PC-9 (cell line): ENCODE results near the gene OR10P1. TPM values are rescaled to one million over a fixed set of nuclear protein-coding genes. Genes with fewer than 3 reads are reported as not detected.

Source experiments
- BruUV-seq: library from RNA; stranded (reverse); fragments of 400-500 nt; replicated peaks from 2 replicates; lab custom pipeline; 2021; lab: Mats Ljungman, UMichigan
- CTCF ChIA-PET: fragments of 300-600 bp; sonication (Branson Sonifier 250); formaldehyde crosslinking; loops from one replicate; lab custom pipeline; 2022; ENCODE audit warnings: antibody characterized with exemption; lab: Charles Lee
- POLR2A ChIA-PET: fragments of 300-600 bp; sonication (Branson Sonifier 250); formaldehyde crosslinking; loops from one replicate; lab custom pipeline; 2022; ENCODE audit warnings: antibody characterized with exemption; ENCODE audit not compliant: unreplicated experiment; lab: Charles Lee
- DNase-seq, 2 experiments: peaks; one replicate each; pipeline versions ENCODE4 v3.0.0 to v3.0.0-alpha.2; 2015 to 2022; ENCODE audit warnings: mixed read lengths in 1 of 2
- H2AFZ ChIP-seq: fragments of 200-600 bp; sonication (generic); 2 replicates; pipeline ENCODE4 v1.8.1; 2017; ENCODE audit warnings: antibody characterized with exemption
- H3F3A ChIP-seq: fragments of 200-600 bp; sonication (generic); 2 replicates; pipeline ENCODE4 v1.8.1; 2017; ENCODE audit warnings: antibody characterized with exemption, mild to moderate bottlenecking, low read depth; ENCODE audit not compliant: insufficient read depth
- H3K27ac ChIP-seq: fragments of 200-600 bp; sonication (generic); 2 replicates; pipeline ENCODE4 v1.6.1; 2016; ENCODE audit warnings: mixed run types
- H3K27me3 ChIP-seq: fragments of 200-600 bp; sonication (generic); 2 replicates; pipeline ENCODE4 v1.6.1; 2016; ENCODE audit warnings: low read depth, mixed run types; ENCODE audit not compliant: insufficient read depth
- H3K36me3 ChIP-seq: fragments of 200-600 bp; sonication (generic); 2 replicates; pipeline ENCODE4 v1.6.1; 2016; ENCODE audit warnings: low read depth, mixed run types
- H3K4me1 ChIP-seq: fragments of 200-600 bp; sonication (generic); replicated peaks from 2 replicates; pipeline ENCODE4 v1.6.1; 2016; ENCODE audit warnings: mixed run types; ENCODE audit not compliant: insufficient read depth
- H3K4me2 ChIP-seq: fragments of 200-600 bp; sonication (generic); 2 replicates; pipeline ENCODE4 v1.6.1; 2017; ENCODE audit warnings: mixed run types
- H3K4me3 ChIP-seq: fragments of 200-600 bp; sonication (generic); 2 replicates; pipeline ENCODE4 v1.6.1; 2016; ENCODE audit warnings: mixed run types
- H3K79me2 ChIP-seq: fragments of 200-600 bp; sonication (generic); 2 replicates; pipeline ENCODE4 v1.6.1; 2017; ENCODE audit warnings: low read depth, mixed run types
- H3K9me2 ChIP-seq: fragments of 200-600 bp; sonication (generic); 2 replicates; pipeline ENCODE4 v1.8.1; 2017; ENCODE audit warnings: mild to moderate bottlenecking; ENCODE audit not compliant: insufficient read depth
- H3K9me3 ChIP-seq: fragments of 200-600 bp; sonication (generic); 2 replicates; pipeline ENCODE4 v1.8.1; 2016; ENCODE audit warnings: low read depth; ENCODE audit not compliant: insufficient read depth
- H4K20me1 ChIP-seq: fragments of 200-600 bp; sonication (generic); 2 replicates; pipeline ENCODE4 v1.8.1; 2017; ENCODE audit not compliant: insufficient read depth
- EZH2 ChIP-seq: fragments of 200-600 bp; sonication (generic); IDR thresholded peaks from 2 replicates; pipeline ENCODE4 v1.8.0; 2017; ENCODE audit warnings: antibody characterized with exemption, low read depth
- intact Hi-C: fragments of 100-400 bp; cut with micrococcal nuclease; formaldehyde crosslinking; loops from one replicate; pipeline ENCODE4 v1.10.0; 2022; ENCODE audit not compliant: unreplicated experiment
- total RNA-seq: library from RNA; stranded (reverse); gene quantifications from 2 replicates; pipeline ENCODE4 v1.2.3, GENCODE V29; 2021
- TF ChIP-seq, protein P1 (sequence below): fragments of 200-600 bp; sonication (generic); conservative IDR thresholded peaks from 2 replicates; pipeline ENCODE4 v1.6.1; 2017; ENCODE audit warnings: mixed run types, antibody characterized with exemption, mild to moderate bottlenecking, moderate library complexity

OR10P1 gene
- total RNA-seq, 1 experiment from 2014 or later, result not detected

DNA sequence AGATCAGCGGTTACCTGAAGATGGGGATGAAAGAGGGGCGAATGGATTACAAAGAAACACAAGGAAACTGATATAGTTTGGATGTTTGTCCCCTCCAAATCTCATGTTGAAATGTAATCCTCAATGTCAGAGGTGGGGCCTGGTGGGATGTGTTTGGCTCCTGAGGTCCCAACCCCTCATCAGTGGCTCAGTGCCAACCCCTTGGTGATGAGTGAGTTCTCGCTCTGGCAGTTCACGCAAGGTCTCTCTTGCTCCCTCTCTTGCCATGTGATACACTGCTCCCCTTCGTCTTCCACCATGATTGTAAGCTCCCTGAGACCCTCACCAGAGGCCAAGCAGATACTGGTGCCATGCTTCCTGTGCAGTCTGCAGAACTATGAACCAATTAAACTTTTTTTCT lies 43.0 kb downstream of the OR10P1 start:
- ChIA-PET POLR2A (no interaction called here), CTCF (no interaction called here)
- Histone ChIP-seq H3K4me1 (no peaks in the 10 kb centered on the region), H3K9me2 (no peaks in the 10 kb centered on the region), H3K4me2 (no peak overlapping the region), H3K4me3 (no peak overlapping the region), H3K79me2 (no peaks in the 10 kb centered on the region), H3K27me3 (peaks cover 33% of the 10 kb centered on the region; the same call in 1 of the 2 replicates), H2AFZ (no peak overlapping the region), H3K36me3 (no peaks in the 10 kb centered on the region), H4K20me1 (no peaks in the 10 kb centered on the region), H3K9me3 (no peaks in the 10 kb centered on the region), H3F3A (no peaks in the 10 kb centered on the region), H3K27ac (no peak overlapping the region)
- TF ChIP-seq, protein P1, sequence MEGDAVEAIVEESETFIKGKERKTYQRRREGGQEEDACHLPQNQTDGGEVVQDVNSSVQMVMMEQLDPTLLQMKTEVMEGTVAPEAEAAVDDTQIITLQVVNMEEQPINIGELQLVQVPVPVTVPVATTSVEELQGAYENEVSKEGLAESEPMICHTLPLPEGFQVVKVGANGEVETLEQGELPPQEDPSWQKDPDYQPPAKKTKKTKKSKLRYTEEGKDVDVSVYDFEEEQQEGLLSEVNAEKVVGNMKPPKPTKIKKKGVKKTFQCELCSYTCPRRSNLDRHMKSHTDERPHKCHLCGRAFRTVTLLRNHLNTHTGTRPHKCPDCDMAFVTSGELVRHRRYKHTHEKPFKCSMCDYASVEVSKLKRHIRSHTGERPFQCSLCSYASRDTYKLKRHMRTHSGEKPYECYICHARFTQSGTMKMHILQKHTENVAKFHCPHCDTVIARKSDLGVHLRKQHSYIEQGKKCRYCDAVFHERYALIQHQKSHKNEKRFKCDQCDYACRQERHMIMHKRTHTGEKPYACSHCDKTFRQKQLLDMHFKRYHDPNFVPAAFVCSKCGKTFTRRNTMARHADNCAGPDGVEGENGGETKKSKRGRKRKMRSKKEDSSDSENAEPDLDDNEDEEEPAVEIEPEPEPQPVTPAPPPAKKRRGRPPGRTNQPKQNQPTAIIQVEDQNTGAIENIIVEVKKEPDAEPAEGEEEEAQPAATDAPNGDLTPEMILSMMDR, result no peak
- TF ChIP-seq EZH2, result no peak
- no peak for DNase-seq
- intact Hi-C loops, result no loop called here
- no TSS peak for BruUV-seq

DNA sequence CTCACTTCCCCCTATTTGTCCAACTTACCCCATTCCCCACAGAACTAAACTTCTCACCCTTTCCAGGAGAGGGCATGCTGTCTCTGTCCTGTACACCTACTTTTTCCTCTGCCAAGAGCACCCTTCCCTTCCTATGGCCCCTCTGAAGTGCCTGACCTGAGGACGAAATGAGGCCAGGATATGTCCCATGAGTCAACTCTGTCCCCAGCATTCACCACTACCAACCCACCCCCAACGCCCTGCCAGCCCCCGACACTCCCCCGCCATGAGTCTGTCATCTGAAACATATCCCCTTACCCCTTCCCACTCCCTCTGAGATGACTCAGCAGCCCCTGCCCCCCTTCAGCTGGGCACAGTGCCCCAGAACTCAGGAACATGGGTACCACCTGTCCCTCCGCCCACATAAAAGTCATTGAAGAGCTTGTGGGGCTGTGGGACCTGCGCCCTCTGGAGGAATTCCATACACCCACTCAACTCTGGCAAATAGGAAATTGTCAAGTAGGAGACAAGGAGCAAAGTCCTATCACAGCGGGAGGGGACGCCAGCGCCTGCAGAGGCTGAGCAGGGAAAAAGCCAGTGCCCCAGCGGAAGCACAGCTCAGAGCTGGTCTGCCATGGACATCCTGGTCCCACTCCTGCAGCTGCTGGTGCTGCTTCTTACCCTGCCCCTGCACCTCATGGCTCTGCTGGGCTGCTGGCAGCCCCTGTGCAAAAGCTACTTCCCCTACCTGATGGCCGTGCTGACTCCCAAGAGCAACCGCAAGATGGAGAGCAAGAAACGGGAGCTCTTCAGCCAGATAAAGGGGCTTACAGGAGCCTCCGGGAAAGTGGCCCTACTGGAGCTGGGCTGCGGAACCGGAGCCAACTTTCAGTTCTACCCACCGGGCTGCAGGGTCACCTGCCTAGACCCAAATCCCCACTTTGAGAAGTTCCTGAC lies 44.7 kb downstream of the OR10P1 start:
- Histone ChIP-seq H3K4me3 (peak overlapping the region; percentile 21; the same call in 1 of the 2 replicates), H3K4me2 (peak overlapping the region; percentile 50), H3F3A (no peaks in the 10 kb centered on the region), H3K27me3 (peaks cover 49% of the 10 kb centered on the region), H4K20me1 (no peaks in the 10 kb centered on the region), H3K9me3 (no peaks in the 10 kb centered on the region), H3K27ac (no peak overlapping the region), H3K79me2 (no peaks in the 10 kb centered on the region), H2AFZ (no peak overlapping the region), H3K9me2 (no peaks in the 10 kb centered on the region), H3K4me1 (no peaks in the 10 kb centered on the region), H3K36me3 (no peaks in the 10 kb centered on the region)
- BruUV-seq, result no TSS peak
- ChIA-PET CTCF (interaction anchor here (0.5 to 0.6 kb wide), 3 partner anchors 22 to 746 kb away, joined by 3 to 9 read pairs (median 3); partner anchors contain the start of gene ESYT1), POLR2A (interaction anchor here (0.7 kb wide), 2 partner anchors 34 to 39 kb away, joined by 4 to 33 read pairs; no protein-coding TSS in a partner anchor)
- intact Hi-C loops, result loop anchor here (1.0 kb wide), 2 partner anchors 40 to 56 kb away; no protein-coding TSS in a partner anchor
- no peak for TF ChIP-seq EZH2
- TF ChIP-seq, protein P1, result no peak; the same call in 1 of the 2 replicates
- peak; percentile 37 to 47 for DNase-seq

DNA sequence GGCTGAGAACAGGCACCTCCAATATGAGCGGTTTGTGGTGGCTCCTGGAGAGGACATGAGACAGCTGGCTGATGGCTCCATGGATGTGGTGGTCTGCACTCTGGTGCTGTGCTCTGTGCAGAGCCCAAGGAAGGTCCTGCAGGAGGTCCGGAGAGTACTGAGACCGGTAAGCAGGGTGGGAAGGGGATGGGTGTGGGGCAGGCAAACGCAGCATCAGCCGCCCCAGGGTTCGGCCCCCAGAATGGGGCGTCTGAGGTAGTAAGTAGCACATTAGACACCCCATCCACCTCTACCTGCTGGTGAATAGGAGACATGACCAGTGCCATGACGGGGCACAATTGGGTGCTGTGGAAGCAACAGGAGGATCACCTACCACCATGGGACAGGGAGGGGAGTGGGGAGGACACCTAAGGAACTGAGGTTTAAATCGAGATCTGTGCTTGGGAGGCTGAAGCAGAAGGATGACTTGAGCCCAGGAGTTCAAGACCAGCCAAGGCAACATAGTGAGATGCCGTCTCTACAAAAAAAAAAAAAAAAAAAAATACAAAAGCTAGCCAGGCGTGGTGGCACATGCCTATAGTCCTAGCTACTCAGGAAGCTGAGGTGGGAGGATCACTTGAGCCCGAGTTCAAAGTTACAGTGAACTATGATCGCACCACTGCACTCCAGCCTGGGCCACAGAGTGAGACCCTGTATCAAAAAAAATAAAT lies 45.5 kb downstream of the OR10P1 start:
- no TSS peak for BruUV-seq
- no peak for TF ChIP-seq EZH2
- TF ChIP-seq, protein P1, result no peak
- intact Hi-C loops, result no loop called here
- Histone ChIP-seq H3K4me1 (no peaks in the 10 kb centered on the region), H3K9me2 (no peaks in the 10 kb centered on the region), H3K79me2 (no peaks in the 10 kb centered on the region), H2AFZ (no peak overlapping the region), H3K36me3 (no peaks in the 10 kb centered on the region), H3F3A (no peaks in the 10 kb centered on the region), H3K4me3 (peak overlapping the region; percentile 21; the same call in 1 of the 2 replicates), H3K27ac (no peak overlapping the region), H4K20me1 (no peaks in the 10 kb centered on the region), H3K9me3 (no peaks in the 10 kb centered on the region), H3K27me3 (peaks cover 54% of the 10 kb centered on the region), H3K4me2 (peak overlapping the region; percentile 50; the same call in 1 of the 2 replicates)
- ChIA-PET CTCF (interaction anchor here (0.5 to 0.6 kb wide), 2 partner anchors 38 to 446 kb away, joined by 3 to 9 read pairs; partner anchors contain the start of gene ESYT1), POLR2A (no interaction called here)
- no peak for DNase-seq
